SK-N-SH (cell line): ENCODE measurements around the gene LYPD5.

Experiments used
- CHD2 ChIP-seq: fragments of 150-350 bp; IDR thresholded peaks from 2 replicates; pipeline ENCODE4 v1.6.1; 2018; ENCODE audit warnings: low read length; ENCODE audit not compliant: partially characterized antibody
- CTCF ChIP-seq: fragments of 200-600 bp; sonication (generic); IDR thresholded peaks from 2 replicates; pipeline ENCODE4 v1.6.1; 2017; ENCODE audit warnings: antibody characterized with exemption, mild to moderate bottlenecking, moderate library complexity
- EP300 ChIP-seq, 2 experiments: IDR thresholded peaks; 2 replicates each; pipeline versions ENCODE4 v1.4.0 to v1.6.1; 2012; ENCODE audit warnings: borderline replicate concordance in 1 of 2, low read depth in 1 of 2, low read length in 1 of 2
- EZH2phosphoT487 ChIP-seq: fragments of 200-600 bp; sonication (generic); IDR thresholded peaks from 2 replicates; pipeline ENCODE4 v1.6.1; 2017; ENCODE audit warnings: low read depth, mixed run types, mild to moderate bottlenecking, antibody characterized with exemption, moderate library complexity, borderline replicate concordance
- GABPA ChIP-seq: IDR thresholded peaks from 2 replicates; pipeline ENCODE4 v1.4.0; 2012; ENCODE audit warnings: low read depth, mild to moderate bottlenecking
- MAX ChIP-seq: IDR thresholded peaks from 2 replicates; pipeline ENCODE4 v1.4.0; 2012; ENCODE audit warnings: low read depth
- POLR2AphosphoS5 ChIP-seq: IDR thresholded peaks from 2 replicates; pipeline ENCODE4 v1.6.1; 2012; ENCODE audit warnings: low read depth, low read length
- TAF1 ChIP-seq: IDR thresholded peaks from 2 replicates; pipeline ENCODE4 v1.6.1; 2012; ENCODE audit warnings: low read depth, mild to moderate bottlenecking, low read length, moderate library complexity, borderline replicate concordance
- USF2 ChIP-seq: fragments of 150-350 bp; IDR thresholded peaks from 2 replicates; pipeline ENCODE4 v1.6.1; 2017; ENCODE audit warnings: antibody characterized with exemption, low read length, low read depth, borderline replicate concordance

GRCh38 chr19:43755256-43755801, 46.9 kb downstream of the LYPD5 start:
- no peak for TF ChIP-seq CTCF
- no peak for TF ChIP-seq EZH2phosphoT487
- no peak; the same call in 1 of the 2 replicates for TF ChIP-seq POLR2AphosphoS5
- TF ChIP-seq MAX = peak; percentile 63
- no peak for TF ChIP-seq CHD2
- no peak for TF ChIP-seq USF2
- peak in 1 of 2 experiments; percentile 21; a peak in 1 of 4 replicates for TF ChIP-seq EP300 (IDR thresholded peaks at IDR 0.05; ENCODE audit: borderline replicate concordance in 1 of 2, low read depth in 1 of 2, low read length in 1 of 2)
- TF ChIP-seq TAF1 = no peak
- no peak for TF ChIP-seq GABPA
